H1 (cell line): ENCODE measurements around the gene CRABP1.

Experiments used
- ASH2L ChIP-seq: fragments of 200-600, 300-600 bp; sonication (generic); IDR thresholded peaks from one replicate; pipeline ENCODE4 v1.7.1; 2017; ENCODE audit warnings: low read length
- ATF2 ChIP-seq: IDR thresholded peaks from 2 replicates; pipeline ENCODE4 v1.6.1; 2012; ENCODE audit warnings: low read length, inconsistent platforms
- CEBPB ChIP-seq: IDR thresholded peaks from 2 replicates; pipeline ENCODE4 v1.6.1; 2012; ENCODE audit warnings: low read depth, low read length
- CTCF ChIP-seq, 3 experiments: IDR thresholded peaks; 1 replicate in 2 of 3; 2 replicates in 1 of 3; pipeline versions ENCODE4 v1.5.1 to v1.6.1; 2011; ENCODE audit warnings: low read length in 3 of 3, mild to moderate bottlenecking in 3 of 3, inconsistent platforms in 2 of 3, low read depth in 1 of 3, moderate library complexity in 1 of 3; ENCODE audit not compliant: insufficient read depth in 1 of 3; ENCODE audit errors: control extremely low read depth in 1 of 3
- EZH2 ChIP-seq: fragments of 200-600 bp; sonication (generic); IDR thresholded peaks from 2 replicates; pipeline ENCODE4 v1.7.1; 2012; ENCODE audit warnings: low read depth, mild to moderate bottlenecking, moderate library complexity, low read length, inconsistent platforms; ENCODE audit not compliant: severe bottlenecking
- HDAC2 ChIP-seq, 2 experiments: fragments of 300-600 bp in 1 of 2; sonication (generic) in 1 of 2; IDR thresholded peaks; 2 replicates each; pipeline ENCODE4 v1.6.1; 2011 to 2012; ENCODE audit warnings: low read depth in 2 of 2, low read length in 2 of 2, mild to moderate bottlenecking in 2 of 2, moderate library complexity in 2 of 2, borderline replicate concordance in 1 of 2, inconsistent platforms in 1 of 2
- MAFK ChIP-seq: IDR thresholded peaks from 2 replicates; pipeline ENCODE4 v1.6.1; 2012; ENCODE audit warnings: low read depth, mild to moderate bottlenecking, improper control_type of control experiment, low read length
- RAD21 ChIP-seq, 2 experiments: IDR thresholded peaks in 1 of 2; conservative IDR thresholded peaks in 1 of 2; 2 replicates each; pipeline ENCODE4 v1.6.1; 2011; ENCODE audit warnings: low read depth in 2 of 2, low read length in 2 of 2, improper control_type of control experiment in 1 of 2, inconsistent platforms in 1 of 2, mild to moderate bottlenecking in 1 of 2, moderate library complexity in 1 of 2
- TBP ChIP-seq: IDR thresholded peaks from 2 replicates; pipeline ENCODE4 v1.6.1; 2011; ENCODE audit warnings: low read depth, low read length, improper control_type of control experiment
- TCF12 ChIP-seq: IDR thresholded peaks from 2 replicates; pipeline ENCODE4 v1.6.1; 2011; ENCODE audit warnings: low read depth, mild to moderate bottlenecking, low read length
- ZNF274 ChIP-seq: IDR thresholded peaks from 2 replicates; pipeline ENCODE4 v1.7.0; 2012; ENCODE audit warnings: low read length, borderline replicate concordance; ENCODE audit errors: extremely low read depth

- TF ChIP-seq CEBPB: no peak
- TF ChIP-seq CTCF (IDR thresholded peaks at IDR 0.05; ENCODE audit: control extremely low read depth in 1 of 3, insufficient read depth in 1 of 3, low read depth in 1 of 3, low read length in 3 of 3): no peak
- no peak for TF ChIP-seq EZH2
- TF ChIP-seq ATF2: no peak
- no peak for TF ChIP-seq TBP
- no peak for TF ChIP-seq MAFK
- no peak for TF ChIP-seq ZNF274
- TF ChIP-seq ASH2L: no peak
- no peak for TF ChIP-seq TCF12
- no peak for TF ChIP-seq HDAC2 (IDR thresholded peaks at IDR 0.05; ENCODE audit: borderline replicate concordance in 1 of 2, low read depth in 2 of 2, low read length in 2 of 2)
- no peak for TF ChIP-seq RAD21 (IDR thresholded peaks at IDR 0.05 in 1 of 2, conservative IDR thresholded peaks at IDR 0.05 in 1 of 2; ENCODE audit: low read depth in 2 of 2, low read length in 2 of 2)
Observed at GRCh38 chr15:78345396-78346125, 5.4 kb downstream of the CRABP1 start.
